Measurements from ENCODE around the gene STON1. TPM values are rescaled to one million over a fixed set of nuclear protein-coding genes. Genes with fewer than 3 reads are reported as not detected.

The STON1 gene
- total RNA-seq, 5 donors from 2014 or later (not counting 1 experiment from before 2014, with no cell fraction given) = 2.5 to 3.8 (median 2.6) TPM

DNA sequence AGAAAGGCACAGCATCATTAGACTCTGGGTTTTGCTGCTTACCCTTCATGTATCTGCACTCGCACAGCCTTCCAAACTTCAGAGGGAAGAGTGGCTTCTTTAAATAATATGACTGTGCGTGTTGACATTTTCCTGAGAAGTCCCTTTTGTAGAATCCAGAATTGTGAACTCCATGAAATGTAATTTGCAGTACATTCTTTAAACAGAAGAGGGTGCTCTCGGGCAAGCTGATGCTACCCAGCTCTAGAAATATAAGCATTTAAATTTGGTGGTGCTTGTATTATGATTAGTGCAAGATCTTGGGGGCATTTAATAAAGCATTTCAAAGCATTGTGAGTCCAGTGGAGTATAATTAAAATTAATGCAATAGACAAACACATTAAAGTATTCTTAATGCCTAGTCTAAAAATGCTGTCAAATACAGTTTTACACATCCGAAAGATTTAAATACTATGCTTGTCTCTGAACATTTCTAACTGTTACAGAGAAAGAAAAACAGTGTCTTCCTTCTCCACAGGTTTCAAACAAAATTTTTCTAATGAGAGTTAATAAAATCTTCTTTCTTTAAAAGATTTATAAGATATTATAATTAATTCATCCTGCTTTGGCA is 70.4 kb downstream of the STON1 start:
- DNase-seq = peak in 1 of 35 experiments; percentile 25
- no peaks in the 10 kb centered on the region for H3K9me3 ChIP-seq
- no peaks in the 10 kb centered on the region for H3K4me1 ChIP-seq (ENCODE audit: control insufficient read depth in 1 of 2, extremely low read depth in 1 of 2, insufficient read depth in 2 of 2, low read length in 2 of 2)
- peaks cover 0 to 4% of the 10 kb centered on the region in 2 donors for H3K27me3 Mint-ChIP-seq
- ChIA-PET POLR2A (no interaction called here), CTCF (interaction anchor here in 1 of 2 donors (0.7 kb wide), 1 partner anchor 1938 kb away, joined by 4 read pairs; no protein-coding TSS in a partner anchor)
- H3K4me3 ChIP-seq (ENCODE audit: control insufficient read depth in 1 of 2, extremely low read depth in 1 of 2, low read length in 1 of 2) = no peak overlapping the region
- no peaks in the 10 kb centered on the region for H3K36me3 ChIP-seq (ENCODE audit: control insufficient read depth in 2 of 2, extremely low read depth in 1 of 2, insufficient read depth in 1 of 2, low read length in 1 of 2)
- H3K27ac ChIP-seq (ENCODE audit: low read length) = no peak overlapping the region
- no peak for ATAC-seq (replicated peaks in 1 of 4)
- WGBS (ENCODE audit: insufficient coverage) = no CpG with 5 or more reads among the region's 4 CpGs
- no peaks in the 10 kb centered on the region for H3K36me3 Mint-ChIP-seq
- no peak overlapping the region for H3K27ac Mint-ChIP-seq
- no peak overlapping the region for H3K4me3 Mint-ChIP-seq
- H3K27me3 ChIP-seq (replicated peaks in 1 of 2; ENCODE audit: control insufficient read depth in 2 of 2, extremely low read depth in 1 of 2, insufficient read depth in 2 of 2, low read length in 1 of 2) = peaks cover 0 to 2% of the 10 kb centered on the region in 2 experiments
- H3K4me1 Mint-ChIP-seq = no peaks in the 10 kb centered on the region
- H3K9me3 Mint-ChIP-seq = no peaks in the 10 kb centered on the region

DNA sequence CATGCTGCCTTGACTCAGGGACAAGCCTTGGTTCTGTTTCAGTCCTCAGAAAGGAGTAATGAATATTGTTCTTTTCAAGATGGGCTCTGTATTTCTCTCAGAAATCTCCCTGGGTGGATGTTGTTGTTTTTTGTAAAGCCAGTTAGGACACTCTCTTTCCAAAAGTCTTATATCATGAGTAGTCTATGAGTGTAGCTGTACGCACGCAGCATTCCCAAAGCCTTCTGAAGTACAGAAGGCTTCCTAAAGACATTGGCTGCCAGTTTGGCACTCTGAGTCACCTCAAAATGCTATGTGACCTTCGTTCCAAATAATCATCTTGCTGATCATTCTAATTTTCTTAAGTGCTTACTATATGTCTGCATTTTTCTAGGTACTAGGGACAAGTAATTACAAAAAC is 71.0 kb downstream of the STON1 start:
- Mint-ChIP-seq H3K4me3 (no peak overlapping the region), H3K9me3 (no peaks in the 10 kb centered on the region), H3K27ac (no peak overlapping the region), H3K27me3 (peaks cover 0 to 4% of the 10 kb centered on the region in 2 donors), H3K4me1 (no peaks in the 10 kb centered on the region), H3K36me3 (no peaks in the 10 kb centered on the region)
- ChIA-PET POLR2A (no interaction called here), CTCF (no interaction called here)
- Histone ChIP-seq H3K4me3 (ENCODE audit: control insufficient read depth in 1 of 2, extremely low read depth in 1 of 2, low read length in 1 of 2) (no peak overlapping the region), H3K27ac (ENCODE audit: low read length) (no peak overlapping the region), H3K27me3 (replicated peaks in 1 of 2; ENCODE audit: control insufficient read depth in 2 of 2, extremely low read depth in 1 of 2, insufficient read depth in 2 of 2, low read length in 1 of 2) (peaks cover 0 to 2% of the 10 kb centered on the region in 2 experiments), H3K36me3 (ENCODE audit: control insufficient read depth in 2 of 2, extremely low read depth in 1 of 2, insufficient read depth in 1 of 2, low read length in 1 of 2) (no peaks in the 10 kb centered on the region), H3K4me1 (ENCODE audit: control insufficient read depth in 1 of 2, extremely low read depth in 1 of 2, insufficient read depth in 2 of 2, low read length in 2 of 2) (no peaks in the 10 kb centered on the region), H3K9me3 (no peaks in the 10 kb centered on the region)
- no CpG with 5 or more reads among the region's 3 CpGs for WGBS (ENCODE audit: insufficient coverage)
- DNase-seq = no peak
- no peak for ATAC-seq (replicated peaks in 1 of 4)

DNA sequence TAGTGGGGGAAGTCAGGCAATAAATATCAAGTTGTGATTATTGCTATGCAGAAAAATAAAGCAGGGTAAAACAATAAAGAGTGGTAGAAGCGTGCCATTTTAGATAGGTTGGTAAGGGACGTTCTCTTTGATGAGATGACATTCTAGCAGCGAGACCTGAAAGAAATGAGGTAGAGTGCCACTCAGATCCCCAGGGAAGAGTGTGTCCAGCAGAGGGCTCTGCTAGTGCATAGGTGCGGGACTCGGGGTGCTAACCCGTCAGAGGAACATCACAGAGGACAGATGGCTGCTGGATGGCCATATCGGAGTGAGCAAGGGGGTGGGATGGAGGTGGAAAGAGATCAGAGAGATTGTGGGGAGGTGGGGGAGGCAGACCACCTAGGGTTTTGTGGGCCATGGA is 71.4 kb downstream of the STON1 start:
- Histone ChIP-seq H3K4me3 (ENCODE audit: control insufficient read depth in 1 of 2, extremely low read depth in 1 of 2, low read length in 1 of 2) (no peak overlapping the region), H3K36me3 (ENCODE audit: control insufficient read depth in 2 of 2, extremely low read depth in 1 of 2, insufficient read depth in 1 of 2, low read length in 1 of 2) (no peaks in the 10 kb centered on the region), H3K9me3 (no peaks in the 10 kb centered on the region), H3K4me1 (ENCODE audit: control insufficient read depth in 1 of 2, extremely low read depth in 1 of 2, insufficient read depth in 2 of 2, low read length in 2 of 2) (no peaks in the 10 kb centered on the region), H3K27me3 (replicated peaks in 1 of 2; ENCODE audit: control insufficient read depth in 2 of 2, extremely low read depth in 1 of 2, insufficient read depth in 2 of 2, low read length in 1 of 2) (peaks cover 0 to 2% of the 10 kb centered on the region in 2 experiments), H3K27ac (ENCODE audit: low read length) (no peak overlapping the region)
- ATAC-seq (replicated peaks in 1 of 4) (no peak), DNase-seq (no peak)
- Mint-ChIP-seq H3K9me3 (no peaks in the 10 kb centered on the region), H3K27me3 (peaks cover 0 to 4% of the 10 kb centered on the region in 2 donors), H3K4me1 (no peaks in the 10 kb centered on the region), H3K4me3 (no peak overlapping the region), H3K27ac (no peak overlapping the region), H3K36me3 (no peaks in the 10 kb centered on the region)
- CTCF ChIA-PET = no interaction called here
- POLR2A ChIA-PET = no interaction called here
- 55% methylated on average over 7 of the region's 7 CpGs for WGBS (ENCODE audit: insufficient coverage)

DNA sequence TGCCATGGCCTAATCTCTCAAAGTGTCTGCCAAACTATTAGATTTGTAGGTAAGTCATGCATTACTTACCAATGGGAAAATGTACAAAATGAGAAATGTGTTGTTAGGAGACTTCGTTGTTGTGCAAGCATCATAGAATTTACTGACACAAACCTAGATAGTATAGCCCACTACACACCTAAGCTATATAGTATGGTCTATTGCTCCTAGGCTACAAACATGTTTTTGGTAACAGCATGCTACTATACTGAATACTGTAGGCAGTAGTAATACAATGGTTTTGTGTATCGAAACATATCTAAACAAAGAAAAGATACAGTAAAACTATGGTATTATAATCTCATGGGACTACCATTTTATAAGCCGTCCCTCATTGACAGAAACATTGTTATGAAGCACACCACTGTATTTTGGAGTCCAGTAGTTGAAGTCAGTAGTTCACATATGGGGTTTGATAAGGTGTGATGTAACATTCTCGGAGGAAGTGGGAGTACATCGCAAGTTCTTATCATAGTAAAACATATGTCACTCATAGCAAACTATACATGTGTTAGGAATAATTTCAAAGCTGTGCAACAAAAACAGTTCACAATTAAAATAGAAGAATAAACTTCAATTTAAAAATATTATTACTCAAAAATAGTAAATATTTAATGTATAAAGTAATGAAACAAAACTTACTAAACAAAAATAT is 75.7 kb downstream of the STON1 start:
- Histone ChIP-seq H3K9me3 (no peaks in the 10 kb centered on the region), H3K27ac (ENCODE audit: low read length) (no peak overlapping the region), H3K27me3 (replicated peaks in 1 of 2; ENCODE audit: control insufficient read depth in 2 of 2, extremely low read depth in 1 of 2, insufficient read depth in 2 of 2, low read length in 1 of 2) (peaks cover 2 to 4% of the 10 kb centered on the region in 2 experiments), H3K4me3 (ENCODE audit: control insufficient read depth in 1 of 2, extremely low read depth in 1 of 2, low read length in 1 of 2) (no peak overlapping the region), H3K36me3 (ENCODE audit: control insufficient read depth in 2 of 2, extremely low read depth in 1 of 2, insufficient read depth in 1 of 2, low read length in 1 of 2) (no peaks in the 10 kb centered on the region), H3K4me1 (ENCODE audit: control insufficient read depth in 1 of 2, extremely low read depth in 1 of 2, insufficient read depth in 2 of 2, low read length in 2 of 2) (no peaks in the 10 kb centered on the region)
- DNase-seq (no peak), ATAC-seq (replicated peaks in 1 of 4) (no peak)
- CTCF ChIA-PET = no interaction called here
- Mint-ChIP-seq H3K27me3 (peaks cover 1 to 4% of the 10 kb centered on the region in 2 donors), H3K36me3 (no peaks in the 10 kb centered on the region), H3K4me1 (no peaks in the 10 kb centered on the region), H3K27ac (no peak overlapping the region), H3K9me3 (no peaks in the 10 kb centered on the region), H3K4me3 (no peak overlapping the region)
- WGBS (ENCODE audit: insufficient coverage) = no CpG with 5 or more reads among the region's 5 CpGs
- POLR2A ChIA-PET = no interaction called here

DNA sequence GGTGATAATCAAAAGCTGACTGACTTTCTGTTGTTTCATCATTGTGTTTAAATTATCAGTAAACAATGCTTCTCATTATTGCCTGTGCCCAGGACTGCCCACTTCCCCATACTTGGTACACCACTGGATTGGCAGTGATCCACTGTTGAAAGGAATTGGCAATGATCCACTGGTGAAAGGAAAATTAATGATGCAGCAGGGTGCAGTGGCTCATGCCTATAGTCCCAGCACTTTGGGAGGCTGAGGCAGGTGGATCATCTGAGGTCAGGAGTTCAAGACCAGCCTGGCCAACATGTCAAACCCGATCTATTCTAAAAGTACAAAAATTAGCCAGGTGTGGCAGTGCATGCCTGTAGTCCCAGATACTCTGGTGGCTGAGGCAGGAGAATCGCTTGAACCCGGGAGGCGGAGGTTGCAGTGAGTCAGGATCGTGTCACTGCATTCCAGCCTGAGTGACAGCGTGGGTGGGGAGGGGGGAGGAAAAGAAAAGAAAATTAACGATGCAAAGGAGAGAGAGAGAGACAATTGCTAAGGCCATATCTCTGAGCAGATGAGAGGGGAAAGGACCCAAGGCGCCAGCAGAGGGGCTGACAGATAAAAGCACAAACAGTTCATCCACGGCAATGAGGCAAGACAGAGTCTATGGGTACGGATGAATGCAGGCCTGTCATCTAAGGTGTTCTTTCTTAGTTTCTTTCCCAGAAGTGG is 77.5 kb downstream of the STON1 start:
- ATAC-seq (replicated peaks in 1 of 4) (no peak), DNase-seq (no peak)
- H3K4me3 ChIP-seq (ENCODE audit: control insufficient read depth in 1 of 2, extremely low read depth in 1 of 2, low read length in 1 of 2) = no peak overlapping the region
- H3K36me3 ChIP-seq (ENCODE audit: control insufficient read depth in 2 of 2, extremely low read depth in 1 of 2, insufficient read depth in 1 of 2, low read length in 1 of 2) = no peaks in the 10 kb centered on the region
- ChIA-PET POLR2A (no interaction called here), CTCF (no interaction called here)
- no peaks in the 10 kb centered on the region for H3K4me1 ChIP-seq (ENCODE audit: control insufficient read depth in 1 of 2, extremely low read depth in 1 of 2, insufficient read depth in 2 of 2, low read length in 2 of 2)
- no peak overlapping the region for H3K27ac ChIP-seq (ENCODE audit: low read length)
- Mint-ChIP-seq H3K27me3 (peaks cover 3 to 4% of the 10 kb centered on the region in 2 donors), H3K36me3 (no peaks in the 10 kb centered on the region), H3K4me3 (no peak overlapping the region), H3K9me3 (no peaks in the 10 kb centered on the region), H3K4me1 (no peaks in the 10 kb centered on the region), H3K27ac (no peak overlapping the region)
- H3K9me3 ChIP-seq = no peaks in the 10 kb centered on the region
- 85% methylated on average over 10 of the region's 10 CpGs for WGBS (ENCODE audit: insufficient coverage)
- peaks cover 0 to 4% of the 10 kb centered on the region in 2 experiments for H3K27me3 ChIP-seq (replicated peaks in 1 of 2; ENCODE audit: control insufficient read depth in 2 of 2, extremely low read depth in 1 of 2, insufficient read depth in 2 of 2, low read length in 1 of 2)

DNA sequence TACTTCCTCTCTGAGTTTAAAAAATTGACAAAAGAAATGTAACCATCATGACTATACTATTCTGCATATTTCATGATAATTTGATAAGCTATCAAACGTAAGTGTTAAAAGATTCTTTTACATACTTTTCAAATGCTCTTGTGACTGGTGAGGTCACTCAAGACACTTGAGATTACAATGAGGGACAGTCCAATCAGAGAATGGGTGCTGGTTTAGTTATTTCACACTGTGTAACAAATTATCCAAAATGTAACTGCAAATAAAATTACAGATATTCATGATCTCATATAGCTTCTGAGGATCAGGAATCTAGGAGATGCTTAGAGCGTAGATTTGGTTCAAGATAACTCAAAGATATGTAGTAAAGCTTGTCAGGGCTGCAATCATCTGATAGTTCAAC is 83.3 kb downstream of the STON1 start:
- H3K9me3 ChIP-seq = no peaks in the 10 kb centered on the region
- H3K4me1 ChIP-seq (ENCODE audit: control insufficient read depth in 1 of 2, extremely low read depth in 1 of 2, insufficient read depth in 2 of 2, low read length in 2 of 2) = no peaks in the 10 kb centered on the region
- no peak overlapping the region for H3K4me3 ChIP-seq (ENCODE audit: control insufficient read depth in 1 of 2, extremely low read depth in 1 of 2, low read length in 1 of 2)
- Mint-ChIP-seq H3K4me1 (no peaks in the 10 kb centered on the region), H3K9me3 (peaks cover 0 to 3% (median 0%) of the 10 kb centered on the region in 3 donors), H3K4me3 (no peak overlapping the region), H3K36me3 (no peaks in the 10 kb centered on the region), H3K27me3 (peaks cover 5 to 12% of the 10 kb centered on the region in 2 donors), H3K27ac (no peak overlapping the region)
- POLR2A ChIA-PET = no interaction called here
- H3K36me3 ChIP-seq (ENCODE audit: control insufficient read depth in 2 of 2, extremely low read depth in 1 of 2, insufficient read depth in 1 of 2, low read length in 1 of 2) = no peaks in the 10 kb centered on the region
- no CpG with 5 or more reads among the region's 2 CpGs for WGBS (ENCODE audit: insufficient coverage)
- no peak for ATAC-seq (replicated peaks in 1 of 4)
- no peak overlapping the region for H3K27ac ChIP-seq (ENCODE audit: low read length)
- no peak for DNase-seq
- H3K27me3 ChIP-seq (replicated peaks in 1 of 2; ENCODE audit: control insufficient read depth in 2 of 2, extremely low read depth in 1 of 2, insufficient read depth in 2 of 2, low read length in 1 of 2) = no peaks in the 10 kb centered on the region
- CTCF ChIA-PET = interaction anchor here in 1 of 2 donors (0.6 kb wide), 2 partner anchors 14 to 287 kb away, joined by 3 to 4 read pairs; no protein-coding TSS in a partner anchor
